Measurements from ENCODE around the gene HCFC1R1. TPM values are rescaled to one million over a fixed set of nuclear protein-coding genes. Genes with fewer than 3 reads are reported as not detected.

HCFC1R1 gene
- total RNA-seq, 1 donor from 2014 or later = 15.1 TPM

DNA sequence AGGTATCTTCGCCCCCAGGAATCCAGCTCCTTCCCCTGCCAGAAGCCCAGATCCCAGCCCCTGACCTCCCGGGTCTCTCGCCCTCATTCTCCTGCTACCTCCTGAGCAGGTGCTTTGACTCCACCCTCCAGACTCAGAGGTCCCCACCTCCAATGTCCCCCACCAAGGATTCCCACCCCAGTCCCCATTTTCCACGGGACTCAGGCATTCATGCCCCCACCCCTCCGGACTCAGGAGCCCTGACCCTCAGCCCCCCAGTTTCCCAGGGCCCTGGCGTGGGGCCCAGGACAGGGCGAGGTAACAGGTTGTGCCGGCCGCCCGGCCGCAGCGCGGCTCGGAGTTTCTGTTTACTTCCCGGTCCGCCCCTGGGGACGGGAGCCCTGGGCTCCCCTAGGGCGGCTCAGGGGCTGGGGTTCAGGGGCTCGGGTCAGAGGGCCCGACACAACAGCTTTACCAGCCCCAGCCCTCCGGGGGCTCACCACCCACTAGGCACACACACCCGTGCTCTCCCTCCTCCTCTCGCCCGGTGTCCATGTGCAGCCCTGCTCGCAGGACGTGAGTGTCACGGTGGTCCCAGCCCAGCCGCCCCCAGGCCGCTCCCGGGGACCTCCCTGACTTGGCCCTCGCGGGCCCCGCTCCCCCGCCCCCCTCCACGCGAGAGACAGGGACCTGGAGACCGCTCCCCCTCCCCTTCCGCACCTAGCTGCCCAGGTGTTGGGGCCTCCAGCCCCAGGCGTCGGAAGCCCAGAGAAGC, 12.4 kb upstream of the HCFC1R1 start:
- no peak for DNase-seq

DNA sequence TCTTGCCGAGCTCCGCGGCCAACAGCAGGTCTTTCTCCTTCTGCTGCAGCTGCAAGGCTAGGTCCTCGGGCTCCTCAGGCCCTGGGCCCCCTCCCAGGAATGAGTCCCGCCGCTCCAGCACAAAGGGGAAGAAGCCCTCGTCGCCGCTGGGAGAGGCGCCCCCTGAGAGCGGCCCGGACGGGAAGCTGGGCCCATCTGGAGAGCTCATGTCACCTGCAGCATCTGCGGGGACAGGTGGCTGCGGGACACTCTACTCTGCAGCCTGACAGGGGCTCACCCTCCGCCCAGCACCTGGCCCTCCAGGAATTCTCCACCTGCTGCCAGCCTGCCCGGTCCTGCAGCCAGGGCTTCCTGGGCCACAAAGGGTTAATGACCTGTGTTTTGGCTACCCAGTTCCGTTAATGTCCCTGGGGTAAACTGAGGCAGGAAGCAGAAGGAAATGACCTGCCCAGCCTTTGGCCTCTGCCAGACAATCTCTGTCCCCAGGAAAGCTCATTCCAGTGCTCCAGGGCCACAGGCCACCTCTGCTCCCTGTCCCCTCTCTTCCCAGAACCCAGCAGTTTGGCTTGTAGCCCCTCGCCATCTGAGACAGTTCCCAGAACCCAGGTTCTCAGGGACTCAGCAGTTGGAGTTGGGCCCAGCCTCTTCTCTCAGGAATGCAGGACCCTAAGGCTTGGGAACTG, 11.7 kb upstream of the HCFC1R1 start:
- DNase-seq = no peak

DNA sequence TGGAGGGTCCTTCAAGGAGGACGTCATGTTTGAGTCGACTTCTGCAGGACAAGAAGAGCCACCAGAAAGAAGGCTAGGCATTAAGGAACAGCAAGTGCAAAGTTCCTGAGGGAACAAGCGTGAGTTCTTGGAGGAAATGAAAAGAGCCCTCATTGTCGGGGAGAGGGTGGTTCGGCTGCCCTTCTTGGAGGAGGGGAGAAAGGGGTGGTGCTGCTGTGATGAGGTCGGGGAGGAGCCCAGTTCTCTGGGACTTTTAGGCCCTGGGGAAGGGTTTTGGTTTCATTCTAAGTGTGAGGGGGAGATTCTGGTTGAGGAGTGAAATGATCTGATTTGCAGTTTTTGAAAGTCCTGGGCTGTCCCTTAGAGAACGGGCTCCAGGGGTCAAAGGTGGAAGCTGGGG, 8.9 kb upstream of the HCFC1R1 start:
- DNase-seq = no peak

DNA sequence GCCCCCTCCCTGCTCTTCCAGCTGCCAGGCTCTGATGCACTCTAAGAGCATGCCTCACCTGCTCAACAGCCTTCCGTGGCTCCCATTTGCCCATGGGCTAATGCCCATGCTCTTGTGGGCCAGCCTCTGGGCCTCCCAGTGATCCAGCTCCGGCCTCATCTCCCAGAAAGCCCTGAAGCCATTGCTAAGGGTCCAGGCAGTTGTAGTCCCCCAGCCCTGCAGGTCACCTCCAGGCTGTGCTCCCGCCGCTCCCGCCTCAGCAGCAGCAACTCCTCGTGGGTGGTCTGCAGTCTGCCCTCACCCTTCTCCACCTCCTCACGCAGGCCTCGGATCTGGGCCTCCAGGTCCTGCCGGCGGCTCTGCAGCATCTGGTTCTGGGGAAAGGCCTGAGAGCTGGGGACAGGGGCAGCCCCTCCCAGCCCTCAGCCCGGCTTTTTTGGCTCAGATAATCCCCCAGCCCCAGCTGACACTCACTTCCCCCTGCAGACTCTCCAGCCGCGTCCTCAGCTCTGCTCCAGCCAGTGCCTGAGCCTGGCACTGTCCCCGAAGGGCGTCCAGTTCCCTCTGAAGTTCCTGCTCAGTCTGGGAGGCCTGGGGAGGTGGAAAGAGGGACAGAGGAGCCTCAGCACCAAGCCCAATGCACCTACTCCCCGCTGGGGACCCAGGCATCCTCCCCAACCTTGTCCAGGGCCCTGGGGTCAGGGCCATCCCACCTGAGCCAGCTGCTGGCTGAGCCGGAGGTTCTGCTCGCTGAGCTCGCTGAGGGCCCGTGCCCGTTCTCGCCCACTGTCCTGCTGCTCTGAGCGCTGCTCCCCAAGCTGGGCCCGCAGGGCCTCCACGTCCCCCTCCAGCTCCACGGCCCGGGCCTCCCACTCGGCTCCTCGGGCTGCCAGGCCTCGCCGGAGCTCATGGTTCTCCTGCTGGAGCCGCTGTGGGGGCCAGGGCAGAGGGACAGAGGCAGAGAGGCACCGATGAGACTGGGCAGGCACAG, 6.8 kb upstream of the HCFC1R1 start:
- DNase-seq = no peak

DNA sequence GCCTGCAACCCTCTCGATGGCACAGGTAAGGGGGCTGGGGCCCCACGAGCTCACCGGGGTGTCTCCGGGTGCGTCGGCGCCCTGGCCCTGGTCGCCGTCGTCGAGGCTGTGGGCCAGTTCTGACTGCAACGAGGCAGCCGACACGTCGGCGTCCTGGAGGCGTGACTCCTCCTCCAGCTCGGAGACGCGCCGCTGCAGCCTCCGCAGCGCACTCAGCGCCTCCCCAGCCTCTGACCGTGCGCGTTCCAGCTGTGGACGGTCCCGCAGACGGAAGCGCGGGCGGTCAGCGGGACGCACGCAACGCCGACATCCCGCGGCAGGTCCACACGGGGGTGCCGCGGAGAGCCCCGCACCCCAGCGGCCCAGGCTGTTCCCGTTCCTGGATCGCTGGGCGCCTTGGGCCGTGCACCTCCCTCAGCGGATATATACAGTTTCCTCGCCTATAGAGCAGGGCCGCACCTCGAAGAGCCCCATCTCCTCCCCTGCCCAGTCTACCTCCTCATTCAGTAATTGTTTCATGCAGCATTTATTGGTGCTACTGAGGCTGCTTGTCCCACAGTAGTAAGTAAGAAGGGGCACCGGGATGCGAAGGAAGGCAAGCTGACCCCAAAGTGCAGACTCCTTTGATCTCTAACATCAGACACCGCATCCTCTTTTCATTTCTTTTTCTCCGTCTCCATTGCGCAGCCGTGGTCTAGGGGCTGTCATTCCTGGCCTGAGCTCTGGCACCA, 5.9 kb upstream of the HCFC1R1 start:
- no peak for DNase-seq

DNA sequence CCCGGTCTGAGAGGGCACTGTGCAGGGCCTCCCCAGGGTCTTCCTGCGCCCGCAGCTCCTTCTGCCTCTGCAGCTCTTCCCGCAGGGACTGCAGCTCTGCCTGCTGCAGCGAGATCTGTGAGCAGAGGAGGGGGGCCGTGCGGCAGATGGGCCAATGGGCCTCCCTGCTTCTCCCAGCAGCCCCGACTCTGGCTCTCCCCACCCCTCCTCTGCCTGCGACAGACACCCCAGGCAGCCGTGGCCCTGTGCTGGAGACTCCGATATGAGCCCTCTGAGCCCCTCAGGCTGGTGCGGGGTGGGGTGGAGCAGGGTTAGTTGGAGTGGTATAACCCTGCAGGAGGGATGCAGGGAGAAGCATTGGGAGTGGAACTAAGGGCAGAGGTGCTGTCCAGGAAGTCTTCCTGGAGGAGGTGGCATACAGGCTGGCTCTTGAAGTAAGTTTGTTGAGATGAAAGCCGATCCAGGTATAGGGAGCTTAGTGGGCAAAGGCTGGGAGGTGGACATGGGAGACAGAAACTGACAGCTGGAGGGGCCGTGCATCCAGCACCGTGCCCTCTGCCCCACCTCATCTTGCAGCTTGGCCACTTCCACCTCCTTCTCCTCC, 5.1 kb upstream of the HCFC1R1 start:
- no peak for DNase-seq

DNA sequence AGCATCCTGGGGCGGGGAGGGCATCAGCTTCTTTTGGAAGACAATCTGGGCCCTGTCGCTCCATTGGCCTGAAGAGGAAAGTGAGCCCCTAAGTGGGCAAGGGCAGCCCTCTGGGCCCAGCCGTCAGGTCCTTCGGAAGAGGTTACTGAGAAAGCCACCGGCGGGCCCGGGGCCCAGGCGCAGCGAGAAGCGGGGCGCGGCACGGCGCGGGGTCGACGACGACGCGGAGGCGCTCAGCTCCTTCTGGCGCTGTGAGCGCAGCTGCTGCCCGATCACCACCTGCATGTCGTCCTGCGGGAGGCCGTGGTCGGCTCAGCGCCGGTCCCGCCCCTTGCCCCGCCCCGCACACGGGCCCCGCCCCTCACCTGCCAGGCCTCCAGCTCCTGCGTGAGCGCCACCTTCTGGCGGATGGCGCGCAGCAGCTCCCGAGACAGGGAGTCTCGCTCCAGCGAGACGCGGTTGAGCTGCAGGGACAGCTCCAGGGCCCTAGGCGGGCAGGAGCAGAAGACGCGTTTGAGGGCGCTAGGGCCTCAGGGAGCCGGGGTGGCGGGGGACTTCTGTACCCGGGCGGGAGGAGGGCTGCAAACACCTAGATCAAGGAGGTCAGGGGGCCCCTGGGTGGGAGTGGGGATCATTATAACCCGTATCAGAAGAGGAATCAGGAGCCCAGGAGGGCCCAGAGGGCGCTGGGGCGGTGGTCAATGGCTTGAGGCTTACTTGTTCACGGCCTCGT, 4.4 kb upstream of the HCFC1R1 start:
- DNase-seq = peak; percentile 77

DNA sequence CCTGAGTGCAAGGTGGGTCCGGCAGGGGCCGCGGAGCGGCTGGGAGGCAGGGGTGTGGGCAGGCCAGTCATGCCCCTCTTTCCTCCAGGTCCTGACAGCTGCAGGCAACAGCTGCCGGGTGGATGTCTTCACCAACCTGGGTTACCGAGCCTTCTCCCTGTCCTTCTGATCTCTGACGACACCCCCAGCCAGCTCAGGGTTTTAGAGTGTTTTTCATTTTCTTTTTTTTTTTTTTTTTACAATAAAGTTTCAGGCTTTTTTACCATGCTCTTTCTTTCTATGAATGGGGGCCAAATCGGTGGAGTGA, 3.7 kb upstream of the HCFC1R1 start:
- no peak for DNase-seq

DNA sequence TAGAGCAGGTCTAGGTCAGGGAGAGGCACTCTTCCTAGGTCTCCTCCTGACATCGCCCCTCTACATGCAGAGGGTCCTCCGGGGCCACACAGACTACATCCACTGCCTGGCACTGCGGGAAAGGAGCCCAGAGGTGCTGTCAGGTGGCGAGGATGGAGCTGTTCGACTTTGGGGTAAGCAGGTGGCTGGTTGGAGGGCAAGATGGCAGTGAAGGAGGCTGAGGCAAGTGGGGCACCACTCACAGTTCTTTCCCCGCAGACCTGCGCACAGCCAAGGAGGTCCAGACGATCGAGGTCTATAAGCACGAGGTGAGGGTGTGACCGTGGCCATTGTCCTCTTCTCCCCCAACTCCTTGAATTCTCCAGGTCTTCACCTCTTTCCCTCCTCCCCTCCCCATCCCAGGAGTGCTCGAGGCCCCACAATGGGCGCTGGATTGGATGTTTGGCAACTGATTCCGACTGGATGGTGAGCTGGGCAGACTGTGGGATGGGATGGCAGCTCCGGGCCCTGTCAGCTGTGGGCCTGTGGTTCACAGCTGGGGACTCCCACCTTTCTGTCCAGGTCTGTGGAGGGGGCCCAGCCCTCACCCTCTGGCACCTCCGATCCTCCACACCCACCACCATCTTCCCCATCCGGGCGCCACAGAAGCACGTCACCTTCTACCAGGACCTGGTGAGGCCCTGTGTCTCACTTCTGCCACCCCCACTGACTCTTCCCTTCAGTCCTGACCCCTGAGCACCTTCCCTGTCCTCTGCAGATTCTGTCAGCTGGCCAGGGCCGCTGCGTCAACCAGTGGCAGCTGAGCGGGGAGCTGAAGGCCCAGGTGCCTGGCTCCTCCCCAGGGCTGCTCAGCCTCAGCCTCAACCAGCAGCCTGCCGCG, 3.1 kb upstream of the HCFC1R1 start:
- DNase-seq = no peak

DNA sequence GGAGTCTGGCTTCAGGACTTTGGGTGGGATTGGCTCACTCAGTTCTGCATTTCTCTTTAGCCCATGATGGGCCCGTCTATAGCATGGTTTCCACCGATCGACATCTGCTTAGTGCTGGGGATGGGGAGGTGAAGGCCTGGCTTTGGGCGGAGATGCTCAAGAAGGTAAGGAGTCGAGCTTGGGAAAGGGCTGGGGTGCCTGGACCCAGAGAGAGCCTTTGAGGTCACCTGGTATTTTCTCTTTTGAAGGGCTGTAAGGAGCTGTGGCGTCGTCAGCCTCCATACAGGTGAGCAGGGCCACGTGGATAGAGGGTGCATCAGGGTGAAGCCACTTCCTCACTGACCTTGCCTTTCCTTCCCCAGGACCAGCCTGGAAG, 2.2 kb upstream of the HCFC1R1 start:
- no peak for DNase-seq

DNA sequence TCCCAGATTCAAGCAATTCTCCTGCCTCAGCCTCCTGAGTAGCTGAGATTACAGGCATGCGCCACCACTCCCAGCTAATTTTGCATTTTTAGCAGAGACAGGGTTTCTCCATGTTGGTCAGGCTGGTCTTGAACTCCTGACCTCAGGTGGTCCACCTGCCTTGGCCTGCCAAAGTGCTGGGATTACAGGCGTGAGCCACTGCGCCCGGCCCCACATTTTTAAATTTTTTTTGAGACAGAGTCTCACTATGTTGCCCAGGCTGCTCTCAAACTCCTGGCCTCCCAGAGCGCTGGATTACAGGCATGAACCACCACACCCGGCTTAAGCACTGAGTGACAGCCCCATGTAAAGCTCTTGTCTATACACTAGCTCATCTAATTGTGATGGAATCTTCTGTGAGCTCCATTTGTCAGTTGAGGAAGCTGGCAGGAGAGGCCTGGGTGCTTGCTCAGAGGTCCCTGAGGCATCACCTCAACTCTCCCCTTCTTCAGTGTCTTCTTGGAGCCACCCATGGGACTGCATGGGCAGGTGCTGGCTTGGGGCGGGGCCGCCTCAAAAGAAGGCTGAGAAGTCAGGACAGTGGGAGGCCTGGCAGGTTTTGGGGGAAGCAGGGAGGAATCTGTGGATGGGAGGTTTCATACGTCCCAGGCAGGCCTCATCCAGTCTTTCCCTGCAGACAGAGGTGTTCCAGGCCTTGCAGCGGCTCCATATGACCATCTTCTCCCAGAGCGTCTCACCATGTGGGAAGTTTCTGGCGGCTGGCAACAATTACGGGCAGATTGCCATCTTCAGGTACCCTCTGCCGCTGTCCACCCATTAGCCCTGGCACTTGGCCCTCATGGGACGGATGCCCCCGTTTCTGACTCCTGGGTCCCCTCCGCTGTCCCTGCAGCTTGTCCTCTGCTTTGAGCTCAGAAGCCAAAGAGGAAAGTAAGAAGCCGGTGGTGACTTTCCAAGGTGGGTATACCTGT, 1.6 kb upstream of the HCFC1R1 start:
- DNase-seq = no peak

DNA sequence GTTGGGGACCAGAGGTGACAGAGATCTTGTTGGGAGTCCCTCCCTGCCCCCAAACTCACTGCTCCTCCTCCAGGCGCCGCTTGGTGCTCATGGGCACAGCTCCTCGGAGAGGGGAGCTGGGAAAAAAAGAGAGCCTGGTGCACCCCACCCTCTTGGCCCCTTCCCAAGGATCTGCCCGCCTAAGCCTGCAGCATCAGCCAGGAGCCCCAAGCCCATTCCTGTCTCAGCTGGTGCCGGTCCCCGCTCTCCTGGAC, 400 bp downstream of the HCFC1R1 start:
- peak; percentile 52 for DNase-seq

DNA sequence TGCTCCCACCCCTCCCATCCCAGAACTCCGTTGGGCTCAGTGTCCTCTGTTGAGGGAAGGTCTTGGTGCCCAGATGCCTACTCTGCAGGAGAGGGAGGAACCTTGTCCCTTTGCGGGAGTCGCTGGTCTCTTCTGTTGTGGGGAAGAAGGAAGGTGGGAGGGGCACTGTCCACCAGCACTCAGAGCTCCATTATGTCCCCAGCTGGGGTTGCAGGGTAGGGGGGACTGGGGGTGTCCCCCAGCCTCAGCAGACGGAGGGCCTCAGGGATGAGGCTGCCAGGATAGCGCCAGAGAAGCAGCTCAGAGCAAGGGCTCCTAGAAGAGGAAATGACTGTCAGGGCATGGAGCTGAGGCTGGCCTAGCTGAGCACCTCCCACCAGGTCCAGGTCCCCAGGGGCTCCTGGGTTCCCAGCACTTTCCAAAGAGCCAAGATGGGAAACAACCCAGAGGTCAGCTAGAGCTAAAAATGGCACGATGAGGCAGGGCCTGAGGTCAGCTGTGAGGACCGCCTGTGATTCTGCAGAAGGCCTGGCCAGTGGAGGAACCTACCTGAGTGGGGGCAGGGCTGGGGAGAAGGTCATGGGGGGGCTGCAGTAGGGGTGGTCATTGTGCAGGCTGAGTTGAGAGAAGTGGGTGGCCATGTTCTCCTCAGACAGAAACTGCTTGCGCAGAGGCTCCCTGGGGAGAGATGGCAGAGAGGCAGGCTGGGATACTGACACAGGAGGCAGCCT, 893 bp downstream of the HCFC1R1 start:
- no peak for DNase-seq

DNA sequence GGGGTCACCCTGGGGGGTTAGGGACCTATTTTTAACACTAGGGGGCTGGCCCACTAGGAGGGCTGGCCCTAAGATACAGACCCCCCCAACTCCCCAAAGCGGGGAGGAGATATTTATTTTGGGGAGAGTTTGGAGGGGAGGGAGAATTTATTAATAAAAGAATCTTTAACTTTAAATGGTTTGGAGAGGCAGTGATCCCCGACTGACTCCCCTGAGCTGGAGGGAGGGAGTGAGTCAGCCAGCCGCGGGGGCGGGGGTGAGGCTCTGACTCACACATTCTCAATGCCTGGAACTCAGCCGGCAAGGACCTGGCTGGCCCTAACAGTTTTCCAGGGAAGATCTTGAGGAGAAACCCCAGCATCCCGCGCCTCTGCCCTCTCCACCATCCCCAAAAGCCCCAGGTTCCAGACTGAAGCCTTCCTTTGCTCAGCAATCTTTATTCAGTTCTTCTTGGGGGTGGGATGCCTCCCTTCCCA, 1.5 kb downstream of the HCFC1R1 start:
- DNase-seq = peak; percentile 76

DNA sequence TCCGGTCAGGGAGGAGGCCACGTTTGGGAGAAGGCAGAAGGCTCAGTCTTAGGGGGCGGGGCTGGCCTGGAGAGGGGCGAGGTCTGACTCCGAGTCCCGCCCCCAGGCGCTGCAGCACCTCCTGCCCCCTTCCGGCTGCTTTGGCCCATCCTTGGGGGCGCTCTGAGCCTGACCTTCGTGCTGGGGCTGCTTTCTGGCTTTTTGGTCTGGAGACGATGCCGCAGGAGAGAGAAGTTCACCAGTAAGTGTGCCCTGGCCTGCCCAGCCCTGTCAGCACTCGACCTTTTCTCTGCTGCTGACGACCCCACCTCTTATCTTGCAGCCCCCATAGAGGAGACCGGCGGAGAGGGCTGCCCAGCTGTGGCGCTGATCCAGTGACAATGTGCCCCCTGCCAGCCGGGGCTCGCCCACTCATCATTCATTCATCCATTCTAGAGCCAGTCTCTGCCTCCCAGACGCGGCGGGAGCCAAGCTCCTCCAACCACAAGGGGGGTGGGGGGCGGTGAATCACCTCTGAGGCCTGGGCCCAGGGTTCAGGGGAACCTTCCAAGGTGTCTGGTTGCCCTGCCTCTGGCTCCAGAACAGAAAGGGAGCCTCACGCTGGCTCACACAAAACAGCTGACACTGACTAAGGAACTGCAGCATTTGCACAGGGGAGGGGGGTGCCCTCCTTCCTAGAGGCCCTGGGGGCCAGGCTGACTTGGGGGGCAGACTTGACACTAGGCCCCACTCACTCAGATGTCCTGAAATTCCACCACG, 2.1 kb downstream of the HCFC1R1 start:
- DNase-seq = peak; percentile 27

DNA sequence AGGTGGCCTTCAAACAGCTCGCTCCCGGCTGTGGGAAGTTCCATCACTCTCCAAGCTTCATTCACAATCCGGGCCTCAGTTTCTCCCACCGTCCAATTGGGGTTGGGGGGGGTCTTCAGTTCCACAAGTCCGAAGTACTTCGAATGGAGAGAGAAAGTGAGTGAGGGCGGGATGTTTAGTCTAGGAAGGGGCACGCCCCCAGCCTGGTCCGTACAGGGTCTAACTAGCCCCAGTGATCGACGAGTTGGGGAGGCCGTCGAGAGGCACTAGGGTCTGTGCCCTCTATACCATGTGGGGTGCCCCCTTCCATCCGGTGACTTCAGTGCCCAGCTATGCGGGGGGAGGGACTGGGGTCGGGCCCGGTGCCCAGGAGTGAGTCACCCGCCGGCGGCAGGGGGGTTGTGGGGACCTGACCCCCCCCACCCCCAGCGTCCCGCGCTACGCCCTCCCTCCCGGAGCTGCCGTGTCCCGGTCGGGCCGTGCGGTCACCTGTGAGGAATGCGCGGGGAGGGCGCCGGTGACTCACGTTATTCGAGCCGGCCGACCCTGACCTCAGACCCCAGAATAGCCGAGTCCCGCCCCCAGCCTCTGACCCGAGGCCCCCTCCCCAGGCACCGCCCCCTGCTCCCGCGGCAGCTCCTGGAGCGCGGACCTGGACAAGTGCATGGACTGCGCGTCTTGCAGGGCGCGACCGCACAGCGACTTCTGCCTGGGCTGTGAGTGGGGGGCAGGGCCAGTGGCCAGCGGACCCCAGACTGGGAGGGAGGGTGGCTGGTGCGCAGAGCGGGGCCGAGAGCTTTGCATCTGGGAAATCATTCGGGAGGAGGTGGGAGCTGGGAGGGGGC, 2.9 kb downstream of the HCFC1R1 start:
- peak; percentile 38 for DNase-seq

DNA sequence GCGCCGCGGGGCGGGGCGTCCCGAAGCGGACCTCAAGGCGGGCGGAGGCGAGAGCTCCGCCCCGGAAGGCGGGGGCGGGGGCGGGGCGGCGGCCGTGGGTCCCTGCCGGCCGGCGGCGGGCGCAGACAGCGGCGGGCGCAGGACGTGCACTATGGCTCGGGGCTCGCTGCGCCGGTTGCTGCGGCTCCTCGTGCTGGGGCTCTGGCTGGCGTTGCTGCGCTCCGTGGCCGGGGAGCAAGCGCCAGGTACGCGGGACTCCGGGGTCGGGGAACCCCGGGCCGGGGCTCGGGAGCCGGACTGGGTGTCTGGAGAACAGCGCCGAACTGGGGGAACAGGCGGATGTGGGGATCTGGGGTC, 3.5 kb downstream of the HCFC1R1 start, which contains the start of gene TNFRSF12A:
Gene TNFRSF12A (plus strand): TSS at position 122 of the 357 bp plus-strand sequence. CDS start 30 bp downstream, at position 152.
- DNase-seq = no peak
